Measurements from ENCODE around the gene L3MBTL4.

DNA sequence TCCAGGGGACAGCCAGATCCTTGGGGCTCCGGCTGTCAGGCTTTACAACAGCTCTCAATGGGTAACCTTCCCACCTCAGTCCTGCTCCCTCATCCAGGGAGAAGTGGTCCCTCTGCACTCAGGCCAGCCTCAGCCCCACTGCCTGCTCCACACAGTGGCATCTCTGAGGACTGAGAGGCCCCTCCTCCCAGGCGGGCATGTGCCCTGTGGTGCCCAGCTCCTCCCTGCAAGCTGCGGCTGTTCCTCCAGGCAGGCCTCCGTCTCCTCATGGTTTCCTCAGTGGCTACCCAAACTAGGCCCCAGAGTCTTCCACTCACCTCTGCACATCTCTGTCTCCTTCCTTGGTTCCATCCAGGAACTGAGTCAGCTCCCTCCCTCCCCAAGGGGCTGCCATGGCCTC is 437.7 kb downstream of the L3MBTL4 start:
- no peak for TF ChIP-seq POLR2A (IDR thresholded peaks at IDR 0.05; ENCODE audit: low read depth, low read length)
- no peak for TF ChIP-seq SPI1 (IDR thresholded peaks at IDR 0.05; ENCODE audit: low read depth, low read length)
- no peak for TF ChIP-seq POLR2AphosphoS5 (IDR thresholded peaks at IDR 0.05; ENCODE audit: low read depth, low read length)
- TF ChIP-seq TAF1 (IDR thresholded peaks at IDR 0.05; ENCODE audit: low read depth, low read length) = no peak
- no peak for TF ChIP-seq PAX5 (IDR thresholded peaks at IDR 0.05; ENCODE audit: insufficient read depth, low read length, severe bottlenecking)
- no peak for TF ChIP-seq POU2F2 (IDR thresholded peaks at IDR 0.05; ENCODE audit: low read depth, low read length)

Data from GM12891 (cell line).